Endothelial cell of umbilical vein (primary cell): ENCODE measurements around the gene GRIK1. TPM values are rescaled to one million over a fixed set of nuclear protein-coding genes. Genes with fewer than 3 reads are reported as not detected.

Experiments
- BruUV-seq: library from RNA; stranded (reverse); fragments of 400-500 nt; replicated peaks from 2 replicates; lab custom pipeline; 2021; lab: Mats Ljungman, UMichigan
- CTCF ChIA-PET: fragments of 300-600, 350-600 bp; sonication (Branson Sonifier 250); formaldehyde crosslinking; loops from one replicate; lab custom pipeline; 2021; ENCODE audit warnings: antibody characterized with exemption, inconsistent platforms; lab: Charles Lee
- POLR2A ChIA-PET: fragments of 300-600, 350-600 bp; sonication (Branson Sonifier 250); formaldehyde crosslinking; loops from one replicate; lab custom pipeline; 2021; ENCODE audit warnings: antibody characterized with exemption, inconsistent platforms; lab: Charles Lee
- DNase-seq: peaks from one replicate; pipeline ENCODE4 v3.0.0-alpha.2; 2011; ENCODE audit warnings: low read depth, low spot score
- FAIRE-seq: peaks from 2 replicates; lab custom pipeline; 2011; peaks lifted over from hg19 to GRCh38; lab: Jason Lieb, UNC
- H2AFZ ChIP-seq: 2 replicates; pipeline ENCODE4 v1.6.0; 2012; ENCODE audit warnings: low read depth, low read length, control low read depth, inconsistent platforms
- H3K27ac ChIP-seq: 2 replicates; pipeline ENCODE4 v1.5.1; 2011; ENCODE audit warnings: low read depth, mild to moderate bottlenecking, control low read depth, low read length, moderate library complexity; ENCODE audit not compliant: insufficient read depth
- H3K27me3 ChIP-seq, 2 experiments: 2 replicates each; pipeline versions ENCODE4 v1.6.0 to v1.6.1; 2011; ENCODE audit warnings: low read length in 2 of 2, mixed read lengths in 1 of 2; ENCODE audit not compliant: control insufficient read depth in 2 of 2, insufficient read depth in 2 of 2
- H3K36me3 ChIP-seq, 2 experiments: 2 replicates in 1 of 2; 3 replicates in 1 of 2; pipeline ENCODE4 v1.5.1; 2011; ENCODE audit warnings: low read length in 2 of 2, mild to moderate bottlenecking in 1 of 2, moderate library complexity in 1 of 2; ENCODE audit not compliant: control insufficient read depth in 2 of 2, insufficient read depth in 2 of 2; ENCODE audit errors: extremely low read depth in 1 of 2
- H3K4me1 ChIP-seq: 3 replicates; pipeline ENCODE4 v1.5.1; 2011; ENCODE audit warnings: mild to moderate bottlenecking, low read length; ENCODE audit not compliant: control insufficient read depth, insufficient read depth; ENCODE audit errors: extremely low read depth
- H3K4me2 ChIP-seq: 2 replicates; pipeline ENCODE4 v1.6.1; 2011; ENCODE audit warnings: low read length, control low read depth, mixed read lengths; ENCODE audit not compliant: insufficient read depth
- H3K4me3 ChIP-seq, 3 experiments: fragments of 200-600 bp in 1 of 3; sonication (generic), shearing (Covaris generic) in 1 of 3; replicated peaks in 1 of 3; 2 replicates each; pipeline ENCODE4 v1.5.1; 2011 to 2016; ENCODE audit warnings: control low read depth in 3 of 3, low read length in 3 of 3, mild to moderate bottlenecking in 2 of 3, inconsistent platforms in 1 of 3, low read depth in 1 of 3, moderate library complexity in 1 of 3; ENCODE audit not compliant: insufficient read depth in 1 of 3
- H3K79me2 ChIP-seq: 2 replicates; pipeline ENCODE4 v1.6.0; 2012; ENCODE audit warnings: low read length, inconsistent platforms; ENCODE audit not compliant: control insufficient read depth, insufficient read depth
- H3K9ac ChIP-seq: replicated peaks from 2 replicates; pipeline ENCODE3; 2011; ENCODE audit warnings: low read length, control low read depth; ENCODE audit not compliant: insufficient read depth; ENCODE audit errors: extremely low read depth
- H3K9me1 ChIP-seq: replicated peaks from 3 replicates; pipeline ENCODE4 v1.6.0; 2011; ENCODE audit warnings: mild to moderate bottlenecking, low read length; ENCODE audit not compliant: control insufficient read depth, insufficient read depth; ENCODE audit errors: extremely low read depth
- H3K9me3 ChIP-seq: replicated peaks from 2 replicates; pipeline ENCODE4 v1.5.1; 2012; ENCODE audit warnings: low read length, inconsistent platforms; ENCODE audit not compliant: control insufficient read depth, insufficient read depth
- H4K20me1 ChIP-seq: replicated peaks from 2 replicates; pipeline ENCODE3; 2011; ENCODE audit warnings: mild to moderate bottlenecking, low read length; ENCODE audit not compliant: control insufficient read depth, insufficient read depth; ENCODE audit errors: extremely low read depth
- EZH2 ChIP-seq: IDR thresholded peaks from 2 replicates; pipeline ENCODE4 v1.6.1; 2012; ENCODE audit warnings: borderline replicate concordance, low read depth, mild to moderate bottlenecking, moderate library complexity, low read length, inconsistent platforms; ENCODE audit not compliant: severe bottlenecking
- FOS ChIP-seq: IDR thresholded peaks from 2 replicates; pipeline ENCODE4 v1.6.1; 2011; ENCODE audit warnings: mild to moderate bottlenecking, low read length, moderate library complexity, borderline replicate concordance; ENCODE audit not compliant: insufficient read depth
- GATA2 ChIP-seq: IDR thresholded peaks from 2 replicates; pipeline ENCODE4 v1.7.0; 2011; ENCODE audit warnings: low read depth, mild to moderate bottlenecking, moderate library complexity, mixed read lengths, low read length; ENCODE audit not compliant: insufficient read length, insufficient read depth
- JUN ChIP-seq: IDR thresholded peaks from 2 replicates; pipeline ENCODE4 v1.6.1; 2011; ENCODE audit warnings: borderline replicate concordance, low read depth; ENCODE audit not compliant: insufficient read length, insufficient read depth
- MYC ChIP-seq: IDR thresholded peaks from one replicate; pipeline ENCODE4 v1.6.1; 2011; ENCODE audit warnings: mild to moderate bottlenecking, low read depth, low read length
- POLR2A ChIP-seq: IDR thresholded peaks from 2 replicates; pipeline ENCODE4 v1.6.1; 2012; ENCODE audit warnings: low read depth, mild to moderate bottlenecking, control low read depth, low read length
- POLR2AphosphoS5 ChIP-seq: IDR thresholded peaks from 2 replicates; pipeline ENCODE4 v1.6.1; 2012; ENCODE audit warnings: low read depth, mild to moderate bottlenecking, control low read depth, low read length, moderate library complexity; ENCODE audit not compliant: insufficient read depth
- dilution Hi-C: fragments of 300-500 bp; cut with MboI; formaldehyde crosslinking; loops from one replicate; pipeline ENCODE4 v1.15.0; 2019; ENCODE audit warnings: low sequenced_read_pairs; ENCODE audit not compliant: extremely low pct_ligation_motif_present
- intact Hi-C: fragments of 100-400 bp; cut with micrococcal nuclease; formaldehyde crosslinking; loops from one replicate; pipeline ENCODE4 v1.10.0; 2022
- polyA plus RNA-seq, 4 experiments: library from polyadenylated mRNA; depleted of rRNA in 3 of 4; stranded (reverse) in 3 of 4; unstranded in 1 of 4; fragments of >200 nt; gene quantifications; 2 replicates each; pipeline versions ENCODE4 v1.2.1 to v1.2.3, GENCODE V29; 2011 to 2012; ENCODE audit warnings: missing spikeins in 1 of 4
- total RNA-seq: library from RNA; stranded (reverse); gene quantifications from 2 replicates; pipeline ENCODE4 v1.2.3, GENCODE V29; 2021
- TF ChIP-seq, protein P1 (sequence below): IDR thresholded peaks from 2 replicates; pipeline ENCODE4 v1.6.1; 2011; ENCODE audit not compliant: insufficient read depth, insufficient read length
- TF ChIP-seq, protein P2 (sequence below), 2 donors: IDR thresholded peaks; 1 replicate in 1 of 2; 2 replicates in 1 of 2; pipeline ENCODE4 v1.5.1; 2011; ENCODE audit warnings: low read length in 2 of 2, mild to moderate bottlenecking in 2 of 2, moderate library complexity in 2 of 2, control low read depth in 1 of 2, inconsistent platforms in 1 of 2, low read depth in 1 of 2; ENCODE audit not compliant: insufficient read depth in 1 of 2; ENCODE audit errors: extremely low read depth in 1 of 2

GRIK1 gene
- total and polyA plus RNA-seq, 2 donors (not counting 3 experiments of a cell fraction or from before 2014, with no cell fraction given): not detected

DNA sequence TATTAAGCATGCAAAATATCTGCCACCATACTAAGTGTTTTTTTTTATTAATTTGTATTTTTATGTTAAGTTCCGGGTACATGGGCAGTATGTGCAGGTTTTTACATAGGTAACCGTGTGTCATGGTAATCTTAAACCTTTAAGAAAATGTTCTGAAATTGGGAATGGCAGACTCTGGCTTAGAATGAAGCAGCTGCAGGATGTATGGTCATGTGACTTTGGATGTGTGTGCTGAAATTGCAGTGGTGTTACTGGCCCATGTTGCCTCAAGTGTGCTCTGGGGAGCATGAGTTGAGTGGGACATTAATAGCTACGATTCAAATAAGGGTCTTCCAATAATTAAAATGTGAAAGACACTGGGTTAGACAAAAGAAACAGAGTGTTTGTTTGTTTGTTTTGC, 6.7 kb downstream of the GRIK1 start:
- Histone ChIP-seq H3K36me3 (no peaks in the 10 kb centered on the region), H3K9me1 (no peaks in the 10 kb centered on the region), H3K79me2 (no peaks in the 10 kb centered on the region), H3K4me2 (no peak overlapping the region), H3K9ac (no peak overlapping the region), H3K4me1 (no peaks in the 10 kb centered on the region), H3K27me3 (no peaks in the 10 kb centered on the region), H3K4me3 (no peak overlapping the region), H3K27ac (no peak overlapping the region), H2AFZ (no peak overlapping the region), H3K9me3 (no peaks in the 10 kb centered on the region), H4K20me1 (no peaks in the 10 kb centered on the region)
- ChIA-PET POLR2A (no interaction called here), CTCF (no interaction called here)
- intact Hi-C loops: no loop called here
- no peak for FAIRE-seq
- no peak for TF ChIP-seq MYC
- no peak for TF ChIP-seq GATA2
- TF ChIP-seq EZH2: no peak
- TF ChIP-seq FOS: no peak
- no peak for TF ChIP-seq POLR2AphosphoS5
- no peak for TF ChIP-seq JUN
- TF ChIP-seq POLR2A: no peak
- TF ChIP-seq, protein P1, sequence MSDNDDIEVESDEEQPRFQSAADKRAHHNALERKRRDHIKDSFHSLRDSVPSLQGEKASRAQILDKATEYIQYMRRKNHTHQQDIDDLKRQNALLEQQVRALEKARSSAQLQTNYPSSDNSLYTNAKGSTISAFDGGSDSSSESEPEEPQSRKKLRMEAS: no peak
- TF ChIP-seq, protein P2, sequence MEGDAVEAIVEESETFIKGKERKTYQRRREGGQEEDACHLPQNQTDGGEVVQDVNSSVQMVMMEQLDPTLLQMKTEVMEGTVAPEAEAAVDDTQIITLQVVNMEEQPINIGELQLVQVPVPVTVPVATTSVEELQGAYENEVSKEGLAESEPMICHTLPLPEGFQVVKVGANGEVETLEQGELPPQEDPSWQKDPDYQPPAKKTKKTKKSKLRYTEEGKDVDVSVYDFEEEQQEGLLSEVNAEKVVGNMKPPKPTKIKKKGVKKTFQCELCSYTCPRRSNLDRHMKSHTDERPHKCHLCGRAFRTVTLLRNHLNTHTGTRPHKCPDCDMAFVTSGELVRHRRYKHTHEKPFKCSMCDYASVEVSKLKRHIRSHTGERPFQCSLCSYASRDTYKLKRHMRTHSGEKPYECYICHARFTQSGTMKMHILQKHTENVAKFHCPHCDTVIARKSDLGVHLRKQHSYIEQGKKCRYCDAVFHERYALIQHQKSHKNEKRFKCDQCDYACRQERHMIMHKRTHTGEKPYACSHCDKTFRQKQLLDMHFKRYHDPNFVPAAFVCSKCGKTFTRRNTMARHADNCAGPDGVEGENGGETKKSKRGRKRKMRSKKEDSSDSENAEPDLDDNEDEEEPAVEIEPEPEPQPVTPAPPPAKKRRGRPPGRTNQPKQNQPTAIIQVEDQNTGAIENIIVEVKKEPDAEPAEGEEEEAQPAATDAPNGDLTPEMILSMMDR (IDR thresholded peaks at IDR 0.05; ENCODE audit: extremely low read depth in 1 of 2, insufficient read depth in 1 of 2, low read depth in 1 of 2, low read length in 2 of 2): no peak
- DNase-seq: no peak
- BruUV-seq: no TSS peak
- dilution Hi-C loops: no loop called here
